Measurements from ENCODE around the gene CES4A. TPM values are rescaled to one million over a fixed set of nuclear protein-coding genes. Genes with fewer than 3 reads are reported as not detected.

The CES4A gene
- total RNA-seq, 1 experiment from 2014 or later = 0.15 TPM

GRCh38 chr16:67029254-67030096, 41.1 kb downstream of the CES4A start:
- peak; percentile 59 for DNase-seq (ENCODE audit: low spot score)
- no TSS peak for BruUV-seq (replicated peaks)
- intact Hi-C loops (cut with micrococcal nuclease; ENCODE audit: unreplicated experiment) = no loop called here
- ChIA-PET CTCF (interaction anchor here (1.2 kb wide), 1 partner anchor 11 kb away, joined by 3 read pairs; no protein-coding TSS in a partner anchor), POLR2A (ENCODE audit: low non-redundant PET) (interaction anchor here (0.6 to 1.0 kb wide), 2 partner anchors 12 to 15 kb away, joined by 3 to 4 read pairs; no protein-coding TSS in a partner anchor)
- peaks cover 8% of the 10 kb centered on the region for H3K36me3 ChIP-seq (ENCODE audit: insufficient read depth, low read length, poor library complexity, severe bottlenecking)
- peak overlapping the region; percentile 97 for H3K27ac ChIP-seq (ENCODE audit: low read depth, low read length, poor library complexity, severe bottlenecking)
- TF ChIP-seq CTCF (conservative IDR thresholded peaks at IDR 0.05; ENCODE audit: low read depth, low read length) = no peak
- TF ChIP-seq EZH2 (IDR thresholded peaks at IDR 0.05; ENCODE audit: borderline replicate concordance, low read depth, low read length, poor library complexity, severe bottlenecking) = no peak
- H3K27me3 ChIP-seq (replicated peaks; ENCODE audit: insufficient read depth, low read depth, low read length, poor library complexity) = no peaks in the 10 kb centered on the region
- no peaks in the 10 kb centered on the region for H3K9me3 ChIP-seq (ENCODE audit: low read depth, low read length, poor library complexity, severe bottlenecking)
- H3K4me3 ChIP-seq (ENCODE audit: low read depth, low read length, poor library complexity, severe bottlenecking) = peak overlapping the region; percentile 96
- peaks cover 37% of the 10 kb centered on the region for H3K4me1 ChIP-seq (ENCODE audit: insufficient read depth, low read length, poor library complexity, severe bottlenecking)

- intact Hi-C loops (cut with micrococcal nuclease; ENCODE audit: unreplicated experiment) = no loop called here
Measured at GRCh38 chr16:67030221-67030962, 42.0 kb downstream of the CES4A start.

More at GRCh38 chr16:67030221-67030962, 42.0 kb downstream of the CES4A start:
- Histone ChIP-seq H3K9me3 (ENCODE audit: low read depth, low read length, poor library complexity, severe bottlenecking) (no peaks in the 10 kb centered on the region), H3K4me1 (ENCODE audit: insufficient read depth, low read length, poor library complexity, severe bottlenecking) (peaks cover 35% of the 10 kb centered on the region), H3K27me3 (replicated peaks; ENCODE audit: insufficient read depth, low read depth, low read length, poor library complexity) (no peaks in the 10 kb centered on the region), H3K36me3 (ENCODE audit: insufficient read depth, low read length, poor library complexity, severe bottlenecking) (peaks cover 8% of the 10 kb centered on the region), H3K27ac (ENCODE audit: low read depth, low read length, poor library complexity, severe bottlenecking) (peak overlapping the region; percentile 97), H3K4me3 (ENCODE audit: low read depth, low read length, poor library complexity, severe bottlenecking) (peak overlapping the region; percentile 96)
- peak; percentile 35 for DNase-seq (ENCODE audit: low spot score)
- ChIA-PET CTCF (interaction anchor here (1.2 kb wide), 1 partner anchor 12 kb away, joined by 3 read pairs; no protein-coding TSS in a partner anchor), POLR2A (ENCODE audit: low non-redundant PET) (interaction anchor here (0.6 kb wide), 1 partner anchor 16 kb away, joined by 4 read pairs; no protein-coding TSS in a partner anchor)
- no TSS peak for BruUV-seq (replicated peaks)
- TF ChIP-seq CTCF (conservative IDR thresholded peaks at IDR 0.05; ENCODE audit: low read depth, low read length) = no peak
